ENCODE data around the gene TNXB.
"Not testable (repeated sequence)": the region's sequence is repeated elsewhere in the genome, so short reads cannot be mapped to it uniquely, and the experiment has no call there.

TNXB gene

DNA sequence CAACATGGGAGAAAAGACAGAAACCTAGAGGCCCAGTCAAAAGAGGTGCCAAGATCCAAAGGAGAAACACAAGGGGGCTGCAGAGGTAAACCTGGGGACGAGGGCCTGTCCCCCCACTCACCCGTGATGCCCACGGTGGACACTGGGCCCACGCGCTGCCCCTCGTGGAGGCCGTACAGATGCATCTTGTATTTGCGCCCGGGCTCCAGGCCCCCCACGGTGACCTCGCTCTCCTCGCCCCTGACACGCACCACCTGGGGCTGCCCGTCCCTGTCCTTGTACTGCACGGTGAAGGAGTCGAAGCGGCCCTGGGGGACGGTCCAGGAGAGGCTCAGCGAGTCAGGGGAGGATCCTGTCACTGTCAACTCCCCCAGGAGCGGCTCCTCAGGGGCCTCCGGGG is 60.0 kb downstream of the TNXB start:
- not testable (repeated sequence) for H2BK15ac ChIP-seq (ENCODE audit: low read depth, poor library complexity, severe bottlenecking); H3K18ac ChIP-seq (ENCODE audit: low read depth in 1 of 2, low read length in 2 of 2); H3K27ac ChIP-seq (ENCODE audit: low read length, poor library complexity, severe bottlenecking); H3K23ac ChIP-seq (ENCODE audit: low read length in 2 of 2); H3K4ac ChIP-seq (ENCODE audit: low read depth in 1 of 2, low read length in 2 of 2); H3K4me2 ChIP-seq (ENCODE audit: low read length, poor library complexity, severe bottlenecking); H3K4me3 ChIP-seq (ENCODE audit: insufficient read depth in 1 of 2, low read depth in 1 of 2, low read length in 2 of 2); H3K79me1 ChIP-seq (replicated peaks; ENCODE audit: low read length, poor library complexity, severe bottlenecking); H4K91ac ChIP-seq (ENCODE audit: low read length); DNase-seq; H2AK5ac ChIP-seq (ENCODE audit: low read length, severe bottlenecking); H4K8ac ChIP-seq (ENCODE audit: low read length); H2AFZ ChIP-seq (ENCODE audit: low read depth, low read length); H2BK120ac ChIP-seq (ENCODE audit: low read depth, low read length); H3K9me3 ChIP-seq (ENCODE audit: control insufficient read depth, low read length); H2BK5ac ChIP-seq (ENCODE audit: low read depth, low read length, poor library complexity, severe bottlenecking); H3K14ac ChIP-seq (ENCODE audit: low read length in 2 of 2); H2BK12ac ChIP-seq (ENCODE audit: low read length in 2 of 2)
- Histone ChIP-seq H3K36me3 (ENCODE audit: control insufficient read depth in 1 of 2, insufficient read depth in 2 of 2, low read depth in 1 of 2, low read length in 2 of 2) (peaks cover 3 to 51% of the 10 kb centered on the region in 2 experiments), H3K9ac (ENCODE audit: low read length) (peak overlapping the region; percentile 83), H3K4me1 (ENCODE audit: control insufficient read depth, insufficient read depth, low read depth, low read length) (peaks cover 11% of the 10 kb centered on the region), H3K27me3 (ENCODE audit: control insufficient read depth in 1 of 2, insufficient read depth in 1 of 2, low read length in 2 of 2) (peaks cover 0 to 29% of the 10 kb centered on the region in 2 experiments)
- 95% methylated on average over 20 of the region's 21 CpGs for WGBS

DNA sequence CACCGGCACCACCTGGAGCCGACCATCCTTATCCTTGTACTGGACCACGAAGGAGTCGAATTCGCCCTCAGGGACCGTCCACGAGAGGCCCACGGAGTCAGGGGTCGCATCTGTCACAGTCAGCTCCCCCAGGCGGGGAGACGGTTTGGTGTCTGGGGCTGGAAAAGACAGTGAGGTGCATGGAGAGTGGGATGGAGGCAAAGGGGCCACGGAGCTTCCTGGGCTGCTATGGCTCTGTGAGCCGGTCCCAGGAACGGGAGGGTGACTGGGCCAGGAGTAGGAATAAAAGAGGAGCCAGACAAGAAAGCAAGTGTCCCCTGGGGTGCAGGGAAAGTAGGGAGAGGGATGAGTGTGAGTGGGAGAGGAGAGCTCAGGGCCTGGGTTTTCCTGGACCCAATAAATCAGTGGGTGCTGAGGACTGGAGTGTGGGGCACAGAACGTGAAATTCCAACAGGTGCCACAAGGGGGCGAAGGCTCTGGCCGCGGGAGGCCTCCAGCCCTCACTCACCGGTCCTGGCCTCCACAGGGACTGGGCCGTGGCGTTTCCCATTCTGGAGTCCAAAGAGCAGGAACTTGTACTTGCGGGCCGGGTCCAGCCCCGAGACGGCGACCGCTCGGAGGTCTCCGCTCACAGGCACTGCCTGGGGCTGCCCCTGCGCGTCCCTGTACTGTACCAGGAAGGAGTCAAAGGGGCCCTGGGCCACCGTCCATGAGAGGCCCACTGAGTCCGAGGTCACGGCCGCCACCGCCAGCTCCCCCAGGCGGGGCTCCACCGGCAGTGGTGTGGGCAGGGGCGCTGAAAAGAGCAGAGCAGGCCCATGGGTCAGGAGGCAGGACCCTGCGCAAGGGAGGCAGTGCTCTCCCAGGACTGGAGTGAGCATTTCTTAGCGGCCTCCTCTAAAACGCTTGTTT is 61.0 kb downstream of the TNXB start:
- H3K9me3 ChIP-seq (ENCODE audit: control insufficient read depth, low read length), result no peaks in the 10 kb centered on the region
- H2AFZ ChIP-seq (ENCODE audit: low read depth, low read length), result peak overlapping the region; percentile 66
- H3K36me3 ChIP-seq (ENCODE audit: control insufficient read depth in 1 of 2, insufficient read depth in 2 of 2, low read depth in 1 of 2, low read length in 2 of 2), result peaks cover 3 to 46% of the 10 kb centered on the region in 2 experiments
- peak overlapping the region; percentile 83 for H3K9ac ChIP-seq (ENCODE audit: low read length)
- WGBS, result 62% methylated on average over 42 of the region's 42 CpGs
- H2AK5ac ChIP-seq (ENCODE audit: low read length, severe bottlenecking), result no peak overlapping the region
- H3K4ac ChIP-seq (ENCODE audit: low read depth in 1 of 2, low read length in 2 of 2), result peak overlapping the region; percentile 59 to 75
- H3K4me2 ChIP-seq (ENCODE audit: low read length, poor library complexity, severe bottlenecking), result no peak overlapping the region
- peak overlapping the region in 1 of 2 experiments; percentile 98 for H2BK12ac ChIP-seq (ENCODE audit: low read length in 2 of 2)
- H2BK120ac ChIP-seq (ENCODE audit: low read depth, low read length), result peak overlapping the region; percentile 76
- DNase-seq, result peak; percentile 66
- H3K4me3 ChIP-seq (ENCODE audit: insufficient read depth in 1 of 2, low read depth in 1 of 2, low read length in 2 of 2), result no peak overlapping the region
- H4K91ac ChIP-seq (ENCODE audit: low read length), result peak overlapping the region; percentile 12
- peak overlapping the region; percentile 78 for H4K8ac ChIP-seq (ENCODE audit: low read length)
- no peak overlapping the region for H2BK5ac ChIP-seq (ENCODE audit: low read depth, low read length, poor library complexity, severe bottlenecking)
- H3K4me1 ChIP-seq (ENCODE audit: control insufficient read depth, insufficient read depth, low read depth, low read length), result peaks cover 11% of the 10 kb centered on the region
- H3K18ac ChIP-seq (ENCODE audit: low read depth in 1 of 2, low read length in 2 of 2), result peak overlapping the region; percentile 18 to 75
- H3K27ac ChIP-seq (ENCODE audit: low read length, poor library complexity, severe bottlenecking), result no peak overlapping the region
- peaks cover 0 to 22% of the 10 kb centered on the region in 2 experiments for H3K27me3 ChIP-seq (ENCODE audit: control insufficient read depth in 1 of 2, insufficient read depth in 1 of 2, low read length in 2 of 2)
- H2BK15ac ChIP-seq (ENCODE audit: low read depth, poor library complexity, severe bottlenecking), result peak overlapping the region; percentile 34
- no peaks in the 10 kb centered on the region for H3K79me1 ChIP-seq (replicated peaks; ENCODE audit: low read length, poor library complexity, severe bottlenecking)
- peak overlapping the region in 1 of 2 experiments; percentile 61 for H3K23ac ChIP-seq (ENCODE audit: low read length in 2 of 2)
- peak overlapping the region in 1 of 2 experiments; percentile 70 for H3K14ac ChIP-seq (ENCODE audit: low read length in 2 of 2)

DNA sequence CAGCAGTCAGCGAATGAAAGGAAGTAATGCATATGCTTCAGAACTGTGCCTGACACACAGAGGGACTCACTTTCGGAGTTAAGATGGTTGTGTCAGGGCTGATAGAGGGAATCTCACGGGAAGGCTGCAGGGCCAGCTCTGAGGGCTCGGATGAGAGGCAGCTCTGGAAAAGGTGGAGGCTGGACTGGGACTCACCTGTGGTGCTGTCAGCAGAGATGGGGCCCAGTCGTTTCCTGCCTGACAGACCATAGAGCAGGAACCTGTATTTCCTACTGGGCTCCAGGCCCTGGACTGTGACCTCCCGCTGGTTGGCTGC is 61.6 kb downstream of the TNXB start:
- whole genome bisulfite sequencing, result 87% methylated on average over 6 of the region's 6 CpGs
- Histone ChIP-seq H2BK120ac (ENCODE audit: low read depth, low read length) (no peak overlapping the region), H3K4me1 (ENCODE audit: control insufficient read depth, insufficient read depth, low read depth, low read length) (peaks cover 11% of the 10 kb centered on the region)

DNA sequence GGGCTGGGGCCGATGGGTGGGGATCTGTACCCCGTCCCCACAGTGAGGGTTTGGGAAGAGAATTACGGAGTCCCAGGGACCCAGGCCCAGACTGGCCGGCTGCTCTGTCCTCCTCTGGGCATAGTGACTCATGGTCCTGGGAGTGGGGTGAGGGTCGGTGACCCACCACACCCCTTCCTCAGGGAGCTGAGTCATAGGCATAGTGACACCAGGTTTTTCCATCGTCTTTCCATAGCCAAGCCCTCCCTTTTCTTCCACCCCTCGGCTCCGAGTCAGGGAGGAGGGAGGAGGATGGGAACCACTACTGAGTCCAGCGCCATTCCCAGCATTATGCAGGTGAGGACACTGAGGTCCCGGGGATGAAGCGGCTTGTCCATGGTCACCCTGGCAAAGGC is 62.1 kb downstream of the TNXB start:
- H3K4me1 ChIP-seq (ENCODE audit: control insufficient read depth, insufficient read depth, low read depth, low read length), result peaks cover 11% of the 10 kb centered on the region
- no peak overlapping the region for H3K4me2 ChIP-seq (ENCODE audit: low read length, poor library complexity, severe bottlenecking)
- WGBS, result 51% methylated on average over 8 of the region's 11 CpGs
- H3K4me3 ChIP-seq (ENCODE audit: insufficient read depth in 1 of 2, low read depth in 1 of 2, low read length in 2 of 2), result peak overlapping the region in 1 of 2 experiments; percentile 3
- peak overlapping the region; percentile 42 for H4K8ac ChIP-seq (ENCODE audit: low read length)
- peak overlapping the region in 1 of 2 experiments; percentile 24 for H3K18ac ChIP-seq (ENCODE audit: low read depth in 1 of 2, low read length in 2 of 2)
- H3K9me3 ChIP-seq (ENCODE audit: control insufficient read depth, low read length), result no peaks in the 10 kb centered on the region
- H3K36me3 ChIP-seq (ENCODE audit: control insufficient read depth in 1 of 2, insufficient read depth in 2 of 2, low read depth in 1 of 2, low read length in 2 of 2), result peaks cover 3 to 39% of the 10 kb centered on the region in 2 experiments
- no peak overlapping the region for H2BK5ac ChIP-seq (ENCODE audit: low read depth, low read length, poor library complexity, severe bottlenecking)
- H2BK15ac ChIP-seq (ENCODE audit: low read depth, poor library complexity, severe bottlenecking), result no peak overlapping the region
- no peak overlapping the region for H2AK5ac ChIP-seq (ENCODE audit: low read length, severe bottlenecking)
- H4K91ac ChIP-seq (ENCODE audit: low read length), result peak overlapping the region; percentile 79
- H3K14ac ChIP-seq (ENCODE audit: low read length in 2 of 2), result no peak overlapping the region
- no peak overlapping the region for H2BK120ac ChIP-seq (ENCODE audit: low read depth, low read length)
- peak overlapping the region in 1 of 2 experiments; percentile 8 for H2BK12ac ChIP-seq (ENCODE audit: low read length in 2 of 2)
- peak overlapping the region in 1 of 2 experiments; percentile 7 for H3K4ac ChIP-seq (ENCODE audit: low read depth in 1 of 2, low read length in 2 of 2)
- no peak overlapping the region for H2AFZ ChIP-seq (ENCODE audit: low read depth, low read length)
- no peak overlapping the region for H3K23ac ChIP-seq (ENCODE audit: low read length in 2 of 2)
- DNase-seq, result peak; percentile 83
- peak overlapping the region; percentile 83 for H3K9ac ChIP-seq (ENCODE audit: low read length)
- H3K79me1 ChIP-seq (replicated peaks; ENCODE audit: low read length, poor library complexity, severe bottlenecking), result no peaks in the 10 kb centered on the region
- peaks cover 0 to 14% of the 10 kb centered on the region in 2 experiments for H3K27me3 ChIP-seq (ENCODE audit: control insufficient read depth in 1 of 2, insufficient read depth in 1 of 2, low read length in 2 of 2)
- no peak overlapping the region for H3K27ac ChIP-seq (ENCODE audit: low read length, poor library complexity, severe bottlenecking)

More for the DNA sequence above, 61.6 kb downstream of the TNXB start:
- no peak for DNase-seq
- Histone ChIP-seq H3K9ac (ENCODE audit: low read length) (peak overlapping the region; percentile 83), H3K18ac (ENCODE audit: low read depth in 1 of 2, low read length in 2 of 2) (peak overlapping the region in 1 of 2 experiments; percentile 75), H2BK15ac (ENCODE audit: low read depth, poor library complexity, severe bottlenecking) (no peak overlapping the region), H3K4me3 (ENCODE audit: insufficient read depth in 1 of 2, low read depth in 1 of 2, low read length in 2 of 2) (peak overlapping the region in 1 of 2 experiments; percentile 3), H3K14ac (ENCODE audit: low read length in 2 of 2) (no peak overlapping the region), H3K4ac (ENCODE audit: low read depth in 1 of 2, low read length in 2 of 2) (peak overlapping the region in 1 of 2 experiments; percentile 63), H2BK12ac (ENCODE audit: low read length in 2 of 2) (peak overlapping the region in 1 of 2 experiments; percentile 98), H3K4me2 (ENCODE audit: low read length, poor library complexity, severe bottlenecking) (no peak overlapping the region), H2BK5ac (ENCODE audit: low read depth, low read length, poor library complexity, severe bottlenecking) (no peak overlapping the region), H3K9me3 (ENCODE audit: control insufficient read depth, low read length) (no peaks in the 10 kb centered on the region), H2AFZ (ENCODE audit: low read depth, low read length) (no peak overlapping the region), H3K79me1 (replicated peaks; ENCODE audit: low read length, poor library complexity, severe bottlenecking) (no peaks in the 10 kb centered on the region), H4K91ac (ENCODE audit: low read length) (no peak overlapping the region), H3K27me3 (ENCODE audit: control insufficient read depth in 1 of 2, insufficient read depth in 1 of 2, low read length in 2 of 2) (peaks cover 0 to 16% of the 10 kb centered on the region in 2 experiments), H3K27ac (ENCODE audit: low read length, poor library complexity, severe bottlenecking) (no peak overlapping the region), H2AK5ac (ENCODE audit: low read length, severe bottlenecking) (no peak overlapping the region), H3K36me3 (ENCODE audit: control insufficient read depth in 1 of 2, insufficient read depth in 2 of 2, low read depth in 1 of 2, low read length in 2 of 2) (peaks cover 3 to 41% of the 10 kb centered on the region in 2 experiments), H3K23ac (ENCODE audit: low read length in 2 of 2) (peak overlapping the region in 1 of 2 experiments; percentile 61), H4K8ac (ENCODE audit: low read length) (no peak overlapping the region)

All from mesenchymal stem cell (in vitro differentiated cells and primary cell).